HTR-8/SVneo (cell line): ENCODE measurements around the gene ATP7B.

Source experiments
- DNase-seq: peaks from one replicate; pipeline ENCODE4 v3.0.0; 2011; ENCODE audit warnings: low spot score, mixed read lengths; ENCODE audit not compliant: insufficient read length
- FAIRE-seq: peaks from 2 replicates; lab custom pipeline; 2011; peaks lifted over from hg19 to GRCh38; lab: Jason Lieb, UNC

Gene ATP7B

GRCh38 chr13:51907040-51907732, 104.1 kb downstream of the ATP7B start:
- DNase-seq (no peak), FAIRE-seq (no peak)

GRCh38 chr13:51906581-51906980, 104.7 kb downstream of the ATP7B start:
- DNase-seq (no peak), FAIRE-seq (no peak)

DNA sequence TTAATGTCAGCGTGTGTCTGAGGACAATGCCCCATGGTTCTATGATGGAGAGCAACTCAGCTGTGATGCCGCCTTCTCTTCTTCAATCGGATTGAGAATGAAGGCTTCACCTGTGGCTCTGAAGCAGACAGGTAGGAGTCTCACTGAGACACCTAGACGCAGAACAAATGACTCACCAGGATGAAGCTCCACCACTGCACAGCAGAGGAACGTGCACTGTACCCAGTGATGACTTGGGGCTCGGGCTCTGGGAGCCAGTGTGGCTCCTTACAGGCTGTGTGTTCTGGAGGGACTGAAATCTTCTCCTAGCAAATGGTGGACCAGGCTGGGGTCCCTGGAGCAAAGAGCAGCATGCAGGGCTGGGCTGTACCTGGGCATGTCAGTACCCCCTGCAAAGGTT, 105.5 kb downstream of the ATP7B start:
- DNase-seq (no peak), FAIRE-seq (no peak)

GRCh38 chr13:51902776-51903175, 108.5 kb downstream of the ATP7B start:
- FAIRE-seq (no peak), DNase-seq (no peak)

DNA sequence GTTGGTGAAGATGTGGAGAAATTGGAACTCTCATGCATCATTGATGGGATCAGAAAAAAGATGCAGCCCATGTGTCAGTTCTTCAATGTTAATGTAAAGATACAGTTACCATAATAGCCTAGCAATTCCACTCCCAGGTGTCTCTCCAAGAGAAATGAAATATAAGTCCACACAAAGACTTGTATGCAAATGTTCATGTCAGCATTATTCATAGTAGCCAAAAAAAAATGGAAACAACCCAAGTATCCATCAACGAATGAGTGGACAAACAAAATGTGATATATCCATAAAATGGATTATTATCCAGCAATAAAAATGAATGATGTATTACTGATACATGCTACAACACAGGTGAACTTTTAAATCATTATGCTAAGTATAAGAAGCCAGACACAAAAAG, 110.8 kb downstream of the ATP7B start:
- FAIRE-seq: no peak
- DNase-seq: no peak

DNA sequence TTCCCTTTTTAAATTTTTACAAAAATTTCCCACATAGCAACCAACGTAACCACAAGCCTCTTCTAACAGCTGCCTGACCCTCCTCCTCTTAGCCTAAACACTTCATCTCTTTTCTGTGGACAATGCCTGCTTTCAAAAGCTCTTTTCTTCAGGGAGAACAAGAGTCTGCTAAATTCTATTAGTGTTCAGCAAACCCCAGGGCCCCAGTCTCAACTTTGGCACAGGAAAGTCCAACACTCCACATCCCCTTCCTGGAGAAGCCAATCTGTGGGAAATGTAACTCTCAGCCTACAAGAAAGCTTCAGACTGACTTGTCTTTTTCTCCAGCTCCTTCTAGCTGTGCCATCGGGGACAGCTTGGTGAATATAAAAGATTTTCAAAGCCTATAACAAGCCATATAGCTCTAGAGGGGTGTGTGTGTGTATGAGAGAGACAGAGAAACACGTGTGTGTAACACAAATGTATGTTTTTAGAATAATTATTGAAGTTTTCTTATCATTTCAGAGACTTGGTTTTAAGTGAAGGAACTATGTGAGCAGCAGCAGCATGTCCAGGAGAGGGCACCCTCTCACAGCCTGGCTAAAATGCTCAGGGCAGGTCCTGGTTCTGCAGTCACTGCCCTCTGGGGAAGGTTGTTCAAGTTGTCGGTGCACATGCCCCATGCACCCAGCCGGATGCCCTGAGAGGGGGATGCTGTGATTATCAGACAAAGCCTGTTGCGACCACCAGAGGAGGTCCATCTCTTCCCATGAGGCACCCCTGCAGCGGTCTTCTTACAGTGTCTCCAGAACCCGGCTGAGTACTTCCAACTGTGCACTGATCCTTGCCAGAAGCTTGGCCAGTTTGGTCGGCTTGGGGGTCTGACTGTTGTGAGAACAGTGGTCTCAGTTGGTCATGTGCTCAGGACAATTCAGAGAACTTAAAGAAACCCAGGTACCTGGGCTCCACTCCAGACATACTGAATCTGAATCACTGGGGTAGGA, 115.1 kb downstream of the ATP7B start:
- no peak for FAIRE-seq
- peak; percentile 55 for DNase-seq

DNA sequence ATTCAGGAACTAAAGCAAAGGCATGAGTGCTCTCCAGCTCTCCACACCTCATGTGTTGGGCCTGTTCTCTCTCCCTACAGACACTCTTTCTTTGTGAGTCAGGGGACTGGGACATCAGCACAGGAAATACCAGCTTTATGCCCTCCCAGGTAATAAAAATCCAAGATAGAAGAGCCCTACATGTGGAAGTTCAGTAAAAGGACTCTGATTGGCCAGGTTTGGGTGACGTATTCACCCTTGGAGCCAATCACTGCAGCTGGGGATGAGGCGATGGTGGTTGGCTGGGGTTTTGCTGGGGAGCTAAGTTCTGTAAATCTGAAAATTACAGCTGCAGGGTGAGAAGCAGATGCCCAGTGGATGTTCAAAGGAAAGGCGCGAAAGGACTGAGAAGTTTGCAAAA, 117.0 kb downstream of the ATP7B start:
- FAIRE-seq: no peak
- DNase-seq: no peak

GRCh38 chr13:51892657-51893056, 118.6 kb downstream of the ATP7B start:
- FAIRE-seq: no peak
- no peak for DNase-seq

DNA sequence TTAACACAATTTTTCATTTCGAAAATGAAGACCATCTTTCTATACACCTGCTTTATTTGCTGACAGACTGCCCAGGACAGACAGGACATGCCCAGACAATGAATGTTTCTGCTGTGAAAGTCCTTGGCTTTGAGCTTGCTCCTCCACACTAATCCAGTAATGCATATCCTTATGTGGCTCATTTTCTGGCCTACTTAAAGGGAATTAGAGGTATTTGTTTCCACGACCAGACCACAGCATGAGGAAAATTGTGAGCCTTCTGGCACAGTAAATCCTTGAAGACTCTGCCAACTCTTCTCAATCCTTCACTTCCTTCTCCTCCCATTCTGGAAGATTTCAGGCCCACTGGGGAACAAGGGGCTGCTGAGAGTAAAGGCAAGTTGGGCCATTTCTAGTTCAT, 123.8 kb downstream of the ATP7B start:
- DNase-seq: no peak
- FAIRE-seq: no peak

DNA sequence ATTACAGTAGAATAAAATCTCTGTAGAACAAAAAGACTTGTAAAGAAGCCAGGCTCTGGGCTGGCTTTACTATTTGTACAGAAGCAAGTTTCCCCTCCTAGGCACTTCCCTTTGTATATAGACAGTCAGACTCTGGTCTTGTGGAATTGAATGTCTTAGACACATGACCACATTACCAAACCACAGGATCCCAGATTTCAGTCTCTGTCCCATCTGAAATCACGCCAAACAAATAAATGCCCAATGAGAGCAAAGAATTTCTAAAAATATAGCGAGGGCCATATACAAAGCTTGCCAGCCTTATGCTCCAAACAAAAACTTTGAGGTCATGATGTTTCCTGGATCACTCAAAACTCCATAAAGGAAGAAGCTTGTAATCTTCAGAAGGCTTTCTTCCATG, 125.6 kb downstream of the ATP7B start:
- FAIRE-seq: no peak
- no peak for DNase-seq

- FAIRE-seq: no peak
- no peak for DNase-seq
These were observed 128.0 kb downstream of the ATP7B start for GRCh38 chr13:51883226-51883600.
